ENCODE measurements around the gene MAL.

The MAL gene

GRCh38 chr2:94996305-94997100 lies 29.0 kb upstream of the MAL start:
- DNase-seq (ENCODE audit: low read depth, low spot score): no peak

GRCh38 chr2:94997981-94998930 lies 27.3 kb upstream of the MAL start:
- DNase-seq (ENCODE audit: low read depth, low spot score): no peak

- no peak for DNase-seq (ENCODE audit: low read depth, low spot score)
Observed at GRCh38 chr2:94999431-94999883, 26.1 kb upstream of the MAL start.

GRCh38 chr2:95001051-95001562 lies 24.4 kb upstream of the MAL start:
- DNase-seq (ENCODE audit: low read depth, low spot score): no peak

- no peak for DNase-seq (ENCODE audit: low read depth, low spot score)
Observed at GRCh38 chr2:95001701-95002100, 23.8 kb upstream of the MAL start.

GRCh38 chr2:95002498-95002897 lies 23.0 kb upstream of the MAL start:
- DNase-seq (ENCODE audit: low read depth, low spot score): no peak

GRCh38 chr2:95004287-95004686 lies 21.2 kb upstream of the MAL start:
- no peak for DNase-seq (ENCODE audit: low read depth, low spot score)

GRCh38 chr2:95004711-95005110 lies 20.8 kb upstream of the MAL start:
- DNase-seq (ENCODE audit: low read depth, low spot score): no peak

GRCh38 chr2:95005726-95006125 lies 19.8 kb upstream of the MAL start:
- no peak for DNase-seq (ENCODE audit: low read depth, low spot score)

GRCh38 chr2:95006588-95006987 lies 18.9 kb upstream of the MAL start:
- DNase-seq (ENCODE audit: low read depth, low spot score): no peak

- no peak for DNase-seq (ENCODE audit: low read depth, low spot score)
Observed at GRCh38 chr2:95007031-95007609, 18.4 kb upstream of the MAL start.

GRCh38 chr2:95007822-95008221 lies 17.7 kb upstream of the MAL start:
- no peak for DNase-seq (ENCODE audit: low read depth, low spot score)

- no peak for DNase-seq (ENCODE audit: low read depth, low spot score)
Observed at GRCh38 chr2:95008306-95008705, 17.2 kb upstream of the MAL start.

GRCh38 chr2:95008996-95009395 lies 16.5 kb upstream of the MAL start:
- no peak for DNase-seq (ENCODE audit: low read depth, low spot score)

- DNase-seq (ENCODE audit: low read depth, low spot score): no peak
Observed at GRCh38 chr2:95009412-95009811, 16.1 kb upstream of the MAL start.

- no peak for DNase-seq (ENCODE audit: low read depth, low spot score)
Observed at GRCh38 chr2:95010126-95010525, 15.4 kb upstream of the MAL start.

- no peak for DNase-seq (ENCODE audit: low read depth, low spot score)
Observed at GRCh38 chr2:95010718-95011117, 14.8 kb upstream of the MAL start.

GRCh38 chr2:95012881-95013550 lies 12.5 kb upstream of the MAL start:
- no peak for DNase-seq (ENCODE audit: low read depth, low spot score)

- no peak for DNase-seq (ENCODE audit: low read depth, low spot score)
Observed at GRCh38 chr2:95013726-95014125, 11.8 kb upstream of the MAL start.

GRCh38 chr2:95014126-95014708 lies 11.3 kb upstream of the MAL start:
- no peak for DNase-seq (ENCODE audit: low read depth, low spot score)

GRCh38 chr2:95015261-95015912 lies 10.1 kb upstream of the MAL start:
- no peak for DNase-seq (ENCODE audit: low read depth, low spot score)

Data from smooth muscle cell of the brain vasculature (primary cell).